T-helper 2 cell (primary cell): ENCODE data around the gene PSMD9.
A peak's percentile ranks its signal among the peaks of the same experiment; 100 is the strongest.
"Not testable (repeated sequence)": the region's sequence is repeated elsewhere in the genome, so short reads cannot be mapped to it uniquely, and the experiment has no call there.

Experiments used
- DNase-seq, 5 experiments: peaks; one replicate each; pipeline versions ENCODE4 v3.0.0 to v3.0.0-alpha.2; 2012 to 2022

Gene PSMD9

DNA sequence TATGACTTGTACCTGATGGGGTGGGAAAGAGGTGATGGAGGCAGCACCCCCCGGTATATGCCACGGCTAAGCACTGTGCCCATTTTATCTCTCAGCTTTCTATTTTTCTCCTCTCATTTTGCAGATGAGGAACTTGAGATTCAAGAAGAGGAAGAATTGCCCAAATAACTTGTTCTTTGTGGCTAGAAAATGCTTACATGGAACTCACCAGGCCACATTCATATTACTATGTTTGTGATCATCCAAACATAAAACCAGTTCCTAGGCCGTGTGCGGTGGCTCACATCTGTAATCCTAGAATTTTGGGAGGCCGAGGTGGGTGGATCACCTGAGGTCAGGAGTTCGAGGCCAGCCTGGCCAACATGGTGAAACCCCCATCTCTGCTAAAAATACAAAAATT is 14.5 kb upstream of the PSMD9 start:
- no peak for DNase-seq

DNA sequence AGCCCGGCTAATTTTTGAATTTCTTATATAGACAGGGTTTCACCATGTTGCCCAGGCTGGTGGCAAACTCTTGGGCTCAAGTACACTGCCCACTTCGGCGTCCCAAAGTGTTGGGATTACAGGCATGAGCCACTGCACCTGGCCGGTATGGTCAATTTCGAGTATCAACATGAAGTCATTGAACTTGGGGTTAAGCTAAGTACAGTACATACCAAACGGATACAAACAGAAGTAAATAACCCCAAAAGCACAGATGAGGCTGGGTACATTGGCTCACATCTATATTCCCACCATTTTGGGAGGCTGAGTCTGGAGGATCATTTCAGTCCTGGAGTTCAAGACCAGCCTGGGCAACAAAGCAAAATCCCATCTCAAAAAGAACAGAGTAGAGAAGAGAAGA is 13.0 kb upstream of the PSMD9 start:
- DNase-seq: no peak

DNA sequence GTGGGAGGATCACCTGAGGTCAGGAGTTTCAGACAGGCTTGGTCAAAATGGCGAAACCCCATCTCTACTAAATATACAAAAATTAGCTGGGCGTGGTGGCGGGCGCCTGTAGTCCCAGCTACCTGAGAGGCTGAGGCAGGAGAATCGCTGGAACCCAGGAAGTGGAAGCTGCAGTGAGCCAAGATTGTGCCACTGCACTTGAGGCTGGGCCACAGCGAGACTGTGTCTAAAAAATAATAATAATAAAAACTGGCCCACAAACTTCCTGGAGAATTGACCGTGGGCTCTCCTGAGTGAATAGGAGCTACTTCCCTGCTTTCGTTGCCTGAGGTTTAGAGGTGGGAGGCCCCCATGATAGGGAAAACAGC is 12.5 kb upstream of the PSMD9 start:
- not testable (repeated sequence) for DNase-seq

GRCh38 chr12:121883315-121883660 is 5.3 kb upstream of the PSMD9 start:
- DNase-seq: no peak

GRCh38 chr12:121885129-121885528 is 3.5 kb upstream of the PSMD9 start:
- not testable (repeated sequence) for DNase-seq

- DNase-seq: no peak
Observed at GRCh38 chr12:121888083-121888477, 510 bp upstream of the PSMD9 start.

- no peak for DNase-seq
Observed at GRCh38 chr12:121889274-121889624, 659 bp downstream of the PSMD9 start.

- DNase-seq: peak in 1 of 5 experiments; percentile 28
Observed at GRCh38 chr12:121889661-121890060, 1.1 kb downstream of the PSMD9 start.

GRCh38 chr12:121892673-121893561 is 4.3 kb downstream of the PSMD9 start:
- DNase-seq: no peak

- peak in 1 of 5 experiments; percentile 54 for DNase-seq
Observed at GRCh38 chr12:121893961-121894460, 5.4 kb downstream of the PSMD9 start.

DNA sequence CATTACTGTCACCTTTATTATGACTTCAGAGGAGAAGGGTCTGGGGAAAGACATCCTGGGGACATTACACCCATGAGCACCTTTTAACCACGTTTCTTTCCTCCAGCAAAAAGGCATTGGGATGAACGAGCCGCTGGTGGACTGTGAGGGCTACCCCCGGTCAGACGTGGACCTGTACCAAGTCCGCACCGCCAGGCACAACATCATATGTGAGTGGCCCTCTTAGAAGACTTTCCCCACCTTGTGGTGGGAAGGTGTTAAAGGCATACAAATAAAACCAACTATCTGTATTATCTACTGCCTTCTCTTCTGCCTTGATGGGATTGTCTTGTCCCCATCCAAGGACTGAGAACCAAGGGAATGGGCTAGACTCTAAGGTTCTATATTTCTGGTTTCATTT is 6.0 kb downstream of the PSMD9 start:
- DNase-seq: peak in 1 of 5 experiments; percentile 18

GRCh38 chr12:121898287-121898686 is 9.7 kb downstream of the PSMD9 start:
- DNase-seq: no peak

DNA sequence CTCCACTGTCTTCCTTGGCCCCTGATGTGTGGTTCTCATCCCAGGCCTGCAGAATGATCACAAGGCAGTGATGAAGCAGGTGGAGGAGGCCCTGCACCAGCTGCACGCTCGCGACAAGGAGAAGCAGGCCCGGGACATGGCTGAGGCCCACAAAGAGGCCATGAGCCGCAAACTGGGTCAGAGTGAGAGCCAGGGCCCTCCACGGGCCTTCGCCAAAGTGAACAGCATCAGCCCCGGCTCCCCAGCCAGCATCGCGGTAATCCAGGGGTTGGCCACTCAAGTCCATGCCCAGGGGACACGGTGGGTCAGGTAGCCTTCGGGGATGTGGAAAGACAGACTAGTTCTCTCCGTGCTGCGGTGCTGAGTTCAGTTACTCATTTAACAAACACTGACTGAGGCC is 11.0 kb downstream of the PSMD9 start:
- DNase-seq: no peak

- no peak for DNase-seq
Observed at GRCh38 chr12:121903202-121903601, 14.6 kb downstream of the PSMD9 start.

GRCh38 chr12:121905746-121906145 is 17.2 kb downstream of the PSMD9 start:
- no peak for DNase-seq

GRCh38 chr12:121908702-121909101 is 20.1 kb downstream of the PSMD9 start:
- DNase-seq: no peak

GRCh38 chr12:121911824-121912585 is 23.4 kb downstream of the PSMD9 start:
- peak in 1 of 5 experiments; percentile 53 for DNase-seq

DNA sequence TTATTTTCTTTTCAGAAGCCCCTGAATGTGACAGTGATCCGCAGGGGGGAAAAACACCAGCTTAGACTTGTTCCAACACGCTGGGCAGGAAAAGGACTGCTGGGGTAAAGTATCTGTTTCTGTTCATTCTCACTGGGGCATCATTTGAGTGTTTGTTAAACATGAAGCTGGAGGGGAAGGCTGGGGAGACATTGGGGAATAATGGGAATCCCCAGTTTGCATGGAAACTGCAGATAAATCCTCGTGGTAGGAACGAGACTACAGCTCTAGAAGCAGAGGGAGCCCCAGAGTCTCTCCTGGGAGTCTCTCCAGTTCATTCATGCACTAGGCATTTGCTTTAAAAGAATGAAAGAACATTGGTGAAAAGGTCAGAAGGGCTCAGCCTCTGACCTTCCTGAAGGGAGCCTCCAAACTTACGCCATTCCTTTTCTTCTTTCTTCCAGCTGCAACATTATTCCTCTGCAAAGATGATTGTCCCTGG is 27.3 kb downstream of the PSMD9 start:
- no peak for DNase-seq

DNA sequence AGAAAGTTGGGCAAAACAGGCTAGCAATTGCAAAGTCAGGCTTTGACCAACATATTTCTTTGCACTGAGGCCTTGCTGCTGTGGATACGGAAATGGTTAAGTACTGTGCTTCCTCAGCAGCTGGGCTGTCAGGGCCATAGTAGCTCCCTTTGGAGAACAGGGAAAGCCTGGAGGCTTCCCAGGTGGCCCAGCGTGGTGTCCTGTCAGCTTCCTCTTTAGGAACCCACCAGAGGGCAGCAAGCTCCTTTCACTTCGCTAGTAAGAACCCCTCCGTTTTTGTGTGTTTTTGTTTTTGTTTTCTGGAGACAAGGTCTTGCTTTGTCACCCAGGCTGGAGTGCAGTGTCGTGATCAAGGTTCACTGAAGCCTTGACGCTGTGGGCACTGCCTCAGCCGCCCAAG is 28.1 kb downstream of the PSMD9 start:
- no peak for DNase-seq

- DNase-seq: peak; percentile 89 to 97 (median 95)
Observed at GRCh38 chr12:121917950-121918678, 29.5 kb downstream of the PSMD9 start, which contains the start of gene CFAP251. Gene CFAP251, plus strand, starts transcription at chr12:121918592. Its CDS starts 2,714 bp downstream, at chr12:121921306.

GRCh38 chr12:121918679-121919038 is 30.1 kb downstream of the PSMD9 start:
- DNase-seq: no peak

GRCh38 chr12:121921066-121921465 is 32.5 kb downstream of the PSMD9 start:
- DNase-seq: no peak

DNA sequence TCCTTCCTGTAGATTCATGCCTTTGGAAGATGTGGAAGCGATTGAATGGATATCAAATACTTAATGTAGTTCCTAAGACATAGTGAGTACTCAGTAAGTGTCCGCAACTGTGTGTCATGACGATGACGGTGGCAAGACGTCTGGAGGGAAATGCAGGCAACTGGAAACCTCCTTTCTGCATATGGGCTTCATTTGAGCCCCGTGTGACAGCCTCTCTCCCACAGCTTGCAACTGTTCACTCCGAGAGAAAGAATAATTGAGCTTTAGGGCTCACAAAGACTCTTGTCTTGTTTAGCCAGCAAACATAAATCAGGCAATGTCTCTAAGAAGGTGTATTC is 36.7 kb downstream of the PSMD9 start:
- DNase-seq: no peak
